BLaER1 (cell line): ENCODE data around the gene PARD3.

ENCODE experiments used
- H3K27ac ChIP-seq: shearing (Covaris generic); formaldehyde crosslinking; 2 replicates; pipeline ENCODE4 v1.8.1; 2022
- H3K27me3 ChIP-seq: shearing (Covaris generic); formaldehyde crosslinking; 2 replicates; pipeline ENCODE4 v1.8.1; 2022
- H3K36me3 ChIP-seq: shearing (Covaris generic); formaldehyde crosslinking; 2 replicates; pipeline ENCODE4 v1.8.1; 2022
- H3K4me1 ChIP-seq: shearing (Covaris generic); formaldehyde crosslinking; 2 replicates; pipeline ENCODE4 v1.8.1; 2022
- H3K4me2 ChIP-seq: shearing (Covaris generic); formaldehyde crosslinking; 2 replicates; pipeline ENCODE4 v1.8.1; 2022
- H3K4me3 ChIP-seq: shearing (Covaris generic); formaldehyde crosslinking; 2 replicates; pipeline ENCODE4 v1.8.1; 2022
- H3K9ac ChIP-seq: shearing (Covaris generic); formaldehyde crosslinking; 2 replicates; pipeline ENCODE4 v1.8.1; 2022
- H3K9me3 ChIP-seq: shearing (Covaris generic); formaldehyde crosslinking; 2 replicates; pipeline ENCODE4 v1.8.1; 2022
- H4K20me1 ChIP-seq: shearing (Covaris generic); formaldehyde crosslinking; 2 replicates; pipeline ENCODE4 v1.8.1; 2022
- Cebpa-rat ChIP-seq: shearing (Covaris generic); IDR thresholded peaks from 2 replicates; pipeline ENCODE4 v1.8.1; 2022

PARD3 gene

GRCh38 chr10:34815185-34816084 lies at the start of gene PARD3:
TSS of gene PARD3 (minus strand) at chr10:34815296. CDS start at chr10:34814995, 301 bp downstream.
- H3K4me2 ChIP-seq, result peak within 1 kb of the TSS; percentile 96
- no peaks in the 10 kb centered on the region for H3K9me3 ChIP-seq
- H3K27me3 ChIP-seq, result peaks cover 20% of the 10 kb centered on the region
- H3K4me1 ChIP-seq, result peaks cover 49% of the 10 kb centered on the region
- H3K27ac ChIP-seq, result peak within 1 kb of the TSS; percentile 93
- H4K20me1 ChIP-seq, result peaks cover 40% of the 10 kb centered on the region
- H3K36me3 ChIP-seq, result no peaks in the 10 kb centered on the region
- H3K4me3 ChIP-seq, result peak within 1 kb of the TSS; percentile 96
- H3K9ac ChIP-seq, result peak within 1 kb of the TSS; percentile 93
- TF ChIP-seq Cebpa-rat, result no peak

- Histone ChIP-seq H3K9me3 (no peaks in the 10 kb centered on the region), H3K4me1 (peaks cover 10% of the 10 kb centered on the region), H3K27me3 (no peaks in the 10 kb centered on the region), H3K4me3 (no peak overlapping the region), H3K9ac (no peak overlapping the region), H3K4me2 (no peak overlapping the region), H3K27ac (no peak overlapping the region), H3K36me3 (no peaks in the 10 kb centered on the region), H4K20me1 (no peaks in the 10 kb centered on the region)
- no peak for TF ChIP-seq Cebpa-rat
Measured at GRCh38 chr10:34864149-34865067, 49.3 kb upstream of the PARD3 start.

- Histone ChIP-seq H3K4me2 (no peak overlapping the region), H4K20me1 (no peaks in the 10 kb centered on the region), H3K9ac (no peak overlapping the region), H3K27ac (no peak overlapping the region), H3K4me1 (peaks cover 6% of the 10 kb centered on the region; the same call in 1 of the 2 replicates), H3K4me3 (no peak overlapping the region), H3K27me3 (no peaks in the 10 kb centered on the region), H3K9me3 (no peaks in the 10 kb centered on the region), H3K36me3 (no peaks in the 10 kb centered on the region)
- no peak for TF ChIP-seq Cebpa-rat
Measured at GRCh38 chr10:34862892-34863291, 47.8 kb upstream of the PARD3 start.

GRCh38 chr10:34861293-34862021 lies 46.4 kb upstream of the PARD3 start:
- Histone ChIP-seq H3K27ac (no peak overlapping the region), H3K9me3 (no peaks in the 10 kb centered on the region), H3K4me2 (no peak overlapping the region), H3K9ac (no peak overlapping the region), H4K20me1 (no peaks in the 10 kb centered on the region), H3K27me3 (no peaks in the 10 kb centered on the region), H3K4me3 (no peak overlapping the region), H3K4me1 (no peaks in the 10 kb centered on the region), H3K36me3 (no peaks in the 10 kb centered on the region)
- TF ChIP-seq Cebpa-rat, result no peak

GRCh38 chr10:34859170-34859569 lies 44.1 kb upstream of the PARD3 start:
- Histone ChIP-seq H3K36me3 (no peaks in the 10 kb centered on the region), H3K9ac (no peak overlapping the region), H3K4me3 (no peak overlapping the region), H3K4me1 (no peaks in the 10 kb centered on the region), H3K27ac (no peak overlapping the region), H3K9me3 (no peaks in the 10 kb centered on the region), H3K27me3 (no peaks in the 10 kb centered on the region), H3K4me2 (no peak overlapping the region), H4K20me1 (no peaks in the 10 kb centered on the region)
- TF ChIP-seq Cebpa-rat, result no peak

- no peaks in the 10 kb centered on the region for H3K9me3 ChIP-seq
- no peak overlapping the region for H3K4me2 ChIP-seq
- no peaks in the 10 kb centered on the region for H4K20me1 ChIP-seq
- H3K4me1 ChIP-seq, result no peaks in the 10 kb centered on the region
- H3K9ac ChIP-seq, result no peak overlapping the region
- no peaks in the 10 kb centered on the region for H3K36me3 ChIP-seq
- no peak overlapping the region for H3K4me3 ChIP-seq
- H3K27me3 ChIP-seq, result no peaks in the 10 kb centered on the region
- no peak for TF ChIP-seq Cebpa-rat
- H3K27ac ChIP-seq, result no peak overlapping the region
Measured at GRCh38 chr10:34858003-34858402, 42.9 kb upstream of the PARD3 start.

- no peak overlapping the region for H3K27ac ChIP-seq
- no peak for TF ChIP-seq Cebpa-rat
Measured at GRCh38 chr10:34854147-34854601, 39.1 kb upstream of the PARD3 start.

GRCh38 chr10:34853357-34853756 lies 38.3 kb upstream of the PARD3 start:
- Histone ChIP-seq H3K36me3 (no peaks in the 10 kb centered on the region), H3K4me2 (no peak overlapping the region), H4K20me1 (no peaks in the 10 kb centered on the region), H3K9me3 (no peaks in the 10 kb centered on the region), H3K4me3 (no peak overlapping the region), H3K27me3 (no peaks in the 10 kb centered on the region), H3K9ac (no peak overlapping the region), H3K4me1 (no peaks in the 10 kb centered on the region), H3K27ac (no peak overlapping the region)
- TF ChIP-seq Cebpa-rat, result no peak

More at GRCh38 chr10:34854147-34854601, 39.1 kb upstream of the PARD3 start:
- H3K9ac ChIP-seq, result no peak overlapping the region
- no peaks in the 10 kb centered on the region for H3K4me1 ChIP-seq
- no peak overlapping the region for H3K4me2 ChIP-seq
- H3K27me3 ChIP-seq, result no peaks in the 10 kb centered on the region
- no peaks in the 10 kb centered on the region for H3K9me3 ChIP-seq
- H3K4me3 ChIP-seq, result no peak overlapping the region
- H3K36me3 ChIP-seq, result no peaks in the 10 kb centered on the region
- no peaks in the 10 kb centered on the region for H4K20me1 ChIP-seq

GRCh38 chr10:34850558-34850957 lies 35.5 kb upstream of the PARD3 start:
- no peaks in the 10 kb centered on the region for H3K4me1 ChIP-seq
- H3K9ac ChIP-seq, result no peak overlapping the region
- no peak overlapping the region for H3K4me2 ChIP-seq
- no peak overlapping the region for H3K27ac ChIP-seq
- no peaks in the 10 kb centered on the region for H3K9me3 ChIP-seq
- no peaks in the 10 kb centered on the region for H4K20me1 ChIP-seq
- no peaks in the 10 kb centered on the region for H3K36me3 ChIP-seq
- no peak overlapping the region for H3K4me3 ChIP-seq
- TF ChIP-seq Cebpa-rat, result no peak
- no peaks in the 10 kb centered on the region for H3K27me3 ChIP-seq
